DLD1 (cell line): Measurements from ENCODE around the gene PHOSPHO2.

ENCODE experiments used
- in situ Hi-C: cut with HindIII; loops from 2 replicates; pipeline ENCODE4 v1.10.0; 2017; ENCODE audit warnings: low sequenced_read_pairs

Gene PHOSPHO2

DNA sequence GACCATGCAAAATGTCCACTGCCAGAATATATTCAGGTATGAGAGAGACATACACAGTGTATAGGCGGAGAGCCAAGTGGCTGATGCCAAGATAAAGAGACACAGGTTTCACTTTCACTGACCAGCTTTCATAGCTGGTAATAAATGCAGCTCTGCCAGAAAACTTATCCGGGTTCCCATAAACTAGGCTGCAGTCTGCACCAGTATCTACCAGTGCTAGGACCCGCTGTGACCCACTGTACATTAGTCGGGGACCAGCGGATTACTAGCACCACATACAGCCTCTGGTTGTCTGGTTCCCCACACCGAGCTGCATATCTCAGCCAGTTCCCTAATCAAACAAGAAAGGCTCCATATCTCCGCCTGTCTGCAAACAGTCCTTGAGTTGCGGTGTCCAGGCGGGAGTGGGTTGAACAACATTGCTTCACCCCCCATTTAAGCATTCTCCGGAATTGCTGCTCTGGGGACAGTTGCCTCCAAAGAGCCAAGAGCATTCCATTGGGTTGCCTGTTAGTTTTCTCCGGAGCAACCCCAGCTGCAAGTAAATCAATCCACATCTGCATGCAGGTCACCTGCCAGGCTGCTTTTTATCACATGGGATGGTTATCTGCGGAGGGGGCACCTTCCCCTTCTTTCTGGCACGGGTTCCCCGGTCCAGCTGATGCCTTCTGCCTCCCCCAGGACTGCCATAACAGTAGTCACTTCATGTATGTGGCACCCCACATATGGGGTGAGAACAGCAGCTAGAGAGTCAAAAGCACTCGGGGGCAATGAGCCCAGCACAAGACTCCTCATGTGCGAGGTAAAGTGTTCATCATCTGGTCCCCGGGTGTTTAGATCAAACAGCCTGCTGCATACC is 21.3 kb downstream of the PHOSPHO2 start:
- in situ Hi-C loops = no loop called here

DNA sequence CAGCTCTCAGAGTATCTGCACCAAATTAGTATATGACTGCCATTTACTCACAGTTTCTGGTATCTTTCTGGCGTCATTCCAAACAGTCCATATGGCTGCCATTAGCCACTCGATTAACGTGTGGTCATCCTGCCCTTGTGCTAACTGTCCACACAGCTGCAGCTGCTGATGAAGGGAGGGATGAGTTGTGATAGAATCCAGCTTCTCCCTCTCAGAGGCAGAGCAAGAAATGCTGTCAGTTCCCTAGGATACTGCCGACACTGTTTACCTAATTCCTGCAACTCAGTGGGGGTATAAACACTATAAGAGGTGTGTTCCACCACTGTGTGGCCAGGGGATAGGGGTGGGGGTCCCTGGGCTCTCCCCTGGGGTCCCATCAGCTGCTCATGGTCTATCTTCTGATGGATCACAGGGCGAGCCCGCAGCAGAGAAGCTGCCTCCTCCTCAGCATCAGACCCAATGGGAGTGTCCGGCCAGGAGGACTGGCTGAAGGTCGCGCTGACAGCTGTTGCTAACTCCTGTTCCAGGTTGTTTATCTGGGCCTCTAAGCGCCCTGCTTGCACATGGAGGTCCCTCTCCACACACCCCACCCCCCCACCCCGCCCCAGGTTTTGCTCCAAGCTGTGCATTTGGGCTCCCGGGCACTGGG is 22.1 kb downstream of the PHOSPHO2 start:
- in situ Hi-C loops = no loop called here

DNA sequence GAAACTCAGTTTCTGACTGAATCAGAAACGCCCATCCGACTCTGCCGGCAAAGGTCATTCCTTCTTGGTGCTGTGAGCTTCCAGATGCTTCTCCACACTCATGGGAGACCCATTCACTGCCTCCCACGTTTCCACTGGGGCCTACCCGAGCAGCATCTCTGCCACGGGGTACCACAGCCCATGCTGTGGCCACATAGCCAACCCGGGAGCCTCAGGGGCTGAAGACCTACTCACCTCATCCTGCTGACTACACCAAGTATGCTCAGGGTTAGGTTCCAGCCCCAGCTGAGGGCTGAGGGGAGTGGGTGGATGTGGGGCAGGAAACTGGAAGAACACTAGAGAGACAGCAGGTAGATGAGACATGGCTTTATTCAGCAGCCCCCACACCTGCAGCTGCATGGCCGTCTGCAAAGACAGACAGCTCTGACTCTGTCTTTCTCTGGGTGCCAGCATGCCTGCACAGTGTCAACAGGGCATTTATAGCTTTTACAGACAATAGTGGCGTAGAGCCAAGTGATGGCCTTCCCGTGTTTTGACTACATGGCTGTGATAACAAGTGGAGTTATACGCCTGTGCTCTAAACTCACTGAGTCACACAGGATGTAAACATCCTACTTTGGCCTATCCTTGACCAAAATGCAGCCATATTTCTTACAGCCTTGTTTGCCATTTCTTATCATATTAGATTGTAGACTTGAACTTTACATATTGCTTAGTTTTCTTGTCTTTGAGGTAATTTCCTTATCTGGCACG is 22.8 kb downstream of the PHOSPHO2 start:
- in situ Hi-C loops = no loop called here

DNA sequence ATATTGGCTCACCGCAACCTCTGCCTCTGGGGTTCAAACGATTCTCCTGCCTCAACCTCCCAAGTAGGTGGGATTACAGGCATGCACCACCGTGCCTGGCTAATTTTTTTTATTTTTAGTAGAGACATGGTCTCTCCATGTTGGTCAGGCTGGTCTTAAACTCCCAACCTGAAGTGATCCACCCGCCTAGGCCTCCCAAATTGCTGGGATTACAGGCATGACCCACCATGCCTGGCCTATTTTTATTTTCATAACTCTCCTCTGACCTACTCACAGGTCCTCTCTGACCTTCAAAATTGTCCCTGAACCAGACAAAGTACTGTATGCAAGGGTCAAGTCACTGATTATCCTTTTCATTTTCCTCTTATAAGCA is 23.4 kb downstream of the PHOSPHO2 start:
- in situ Hi-C loops = no loop called here

DNA sequence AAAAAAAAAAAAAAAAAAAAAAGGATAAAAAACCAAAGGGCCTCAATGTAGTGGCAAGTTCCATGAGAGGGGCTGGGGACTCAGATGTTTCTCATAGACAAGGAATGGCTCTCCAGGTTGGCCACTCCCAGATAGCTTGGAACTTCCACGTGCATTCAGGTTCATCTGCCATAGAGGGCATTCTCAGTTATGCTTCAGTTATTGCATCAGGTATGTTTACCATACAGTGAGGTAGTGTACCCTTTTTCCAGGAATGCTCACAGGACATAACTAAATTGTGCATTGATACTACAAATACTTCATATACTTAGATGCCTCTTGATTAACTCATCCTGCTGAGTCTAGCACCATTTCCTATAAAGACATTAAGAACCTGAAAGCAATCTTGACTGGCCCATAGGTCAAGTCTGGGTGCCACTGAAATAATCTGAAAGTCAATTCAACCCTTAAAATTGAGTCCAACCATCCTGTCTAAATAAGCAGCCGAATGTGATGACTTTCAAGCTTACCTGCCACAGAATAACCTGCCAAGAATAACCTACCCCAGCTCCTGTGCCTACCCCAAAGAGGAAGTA is 24.7 kb downstream of the PHOSPHO2 start:
- in situ Hi-C loops = no loop called here

DNA sequence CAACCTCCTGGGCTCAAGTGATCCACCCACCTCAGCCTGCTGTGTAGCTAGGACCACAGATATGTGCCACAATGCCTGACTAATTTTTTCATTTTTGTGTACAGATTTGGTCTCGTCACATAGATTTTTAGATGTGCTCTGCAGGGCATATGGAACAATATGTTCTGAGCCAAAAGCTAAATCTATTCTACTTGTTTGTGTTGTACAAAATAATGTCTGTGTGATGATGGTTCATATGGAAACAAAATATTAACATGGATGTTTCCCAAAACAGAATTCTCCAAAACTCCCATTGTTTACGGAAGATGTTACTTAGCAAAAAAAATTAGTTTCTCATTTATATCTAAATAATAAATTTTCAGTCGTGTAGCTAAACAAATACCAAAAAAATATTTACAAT is 26.7 kb downstream of the PHOSPHO2 start:
- in situ Hi-C loops = no loop called here

DNA sequence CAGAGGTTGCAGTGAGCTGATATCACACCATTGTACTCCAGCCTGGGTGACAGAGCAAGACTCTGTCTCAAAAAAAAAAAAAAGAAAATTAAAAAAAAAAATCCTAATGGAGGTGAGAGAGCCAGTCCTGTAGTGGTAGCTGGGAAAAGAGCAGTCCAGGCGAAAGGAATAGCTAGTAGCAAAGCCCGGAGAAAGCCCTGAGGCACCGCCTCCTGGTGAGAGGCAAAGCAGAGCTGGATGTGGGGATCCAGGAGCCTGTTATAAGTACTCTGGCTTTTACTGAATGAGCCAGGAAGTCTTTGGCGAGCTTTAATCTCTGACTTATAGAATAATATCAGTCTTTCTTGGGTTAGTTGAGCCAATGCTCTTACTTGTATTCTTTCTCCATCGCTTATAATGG is 32.8 kb downstream of the PHOSPHO2 start:
- in situ Hi-C loops = no loop called here

DNA sequence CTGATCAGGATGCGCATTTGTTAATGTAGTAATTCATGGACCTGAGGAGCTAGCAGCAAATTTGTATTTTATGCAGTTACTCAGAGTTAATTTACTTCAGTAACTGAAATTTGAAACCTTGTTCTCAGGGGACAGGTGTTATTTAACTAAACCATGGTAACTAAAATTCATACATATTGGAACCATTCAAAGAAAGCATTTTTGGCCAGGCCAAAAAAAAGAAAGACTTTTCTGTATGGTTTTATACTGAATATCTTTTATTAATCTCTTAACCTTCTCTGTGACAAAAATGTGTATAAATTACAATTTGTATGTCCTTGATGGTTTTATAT is 35.0 kb downstream of the PHOSPHO2 start:
- in situ Hi-C loops = no loop called here

DNA sequence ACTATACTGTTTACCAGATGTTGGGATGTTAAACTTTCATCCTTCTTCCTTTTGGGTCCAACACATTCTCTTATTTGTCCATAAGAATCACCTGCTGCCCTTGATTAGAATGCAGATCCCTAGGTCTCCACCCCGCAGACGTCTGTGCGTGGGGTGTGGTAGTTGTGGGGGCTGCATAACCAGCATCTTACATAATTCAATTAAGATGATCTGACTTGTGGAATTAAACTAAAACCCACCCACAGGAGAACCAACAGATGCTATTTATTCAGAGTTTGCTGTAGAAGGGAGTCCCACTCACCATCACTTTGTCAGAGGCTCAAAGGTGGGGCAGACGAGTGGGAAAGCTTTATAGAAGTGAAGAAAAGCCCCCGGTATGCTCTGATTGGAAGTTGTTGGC is 37.8 kb downstream of the PHOSPHO2 start:
- in situ Hi-C loops = no loop called here

DNA sequence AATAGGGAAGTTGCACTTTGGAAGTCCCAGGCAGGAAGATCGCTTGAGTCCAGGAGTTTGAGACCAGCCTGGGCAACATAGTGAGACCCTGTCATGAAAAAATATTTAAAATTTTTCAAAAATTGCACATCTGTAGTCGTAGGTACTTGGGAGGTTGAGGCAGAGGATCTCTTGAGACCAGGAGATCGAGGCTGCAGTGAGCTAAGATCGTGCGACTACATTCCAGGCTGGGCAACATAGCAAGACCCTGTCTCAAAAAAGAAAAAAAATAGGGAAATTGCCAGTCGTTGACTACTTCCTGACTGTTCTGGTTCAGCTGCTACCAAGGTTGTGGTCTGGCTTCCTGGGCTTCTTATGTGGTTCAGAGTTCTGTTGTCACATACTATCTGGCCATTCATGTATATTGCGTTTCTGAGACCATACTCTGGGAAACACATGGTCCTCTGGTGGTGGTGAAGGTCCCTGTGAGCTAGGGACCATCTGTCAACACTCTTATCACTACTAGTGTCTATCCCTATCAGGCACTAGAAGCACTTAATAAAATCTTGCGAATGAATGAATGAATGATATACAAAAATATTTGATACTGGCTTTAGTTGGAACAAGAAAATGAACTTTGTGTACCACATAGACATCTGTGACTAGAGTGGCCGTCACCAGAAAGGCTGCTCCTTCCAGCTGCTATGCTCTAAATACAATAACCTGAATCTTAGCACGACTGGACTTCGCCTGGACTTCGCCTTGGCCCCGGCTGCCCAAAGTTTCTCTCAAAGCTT is 38.5 kb downstream of the PHOSPHO2 start:
- in situ Hi-C loops = no loop called here

DNA sequence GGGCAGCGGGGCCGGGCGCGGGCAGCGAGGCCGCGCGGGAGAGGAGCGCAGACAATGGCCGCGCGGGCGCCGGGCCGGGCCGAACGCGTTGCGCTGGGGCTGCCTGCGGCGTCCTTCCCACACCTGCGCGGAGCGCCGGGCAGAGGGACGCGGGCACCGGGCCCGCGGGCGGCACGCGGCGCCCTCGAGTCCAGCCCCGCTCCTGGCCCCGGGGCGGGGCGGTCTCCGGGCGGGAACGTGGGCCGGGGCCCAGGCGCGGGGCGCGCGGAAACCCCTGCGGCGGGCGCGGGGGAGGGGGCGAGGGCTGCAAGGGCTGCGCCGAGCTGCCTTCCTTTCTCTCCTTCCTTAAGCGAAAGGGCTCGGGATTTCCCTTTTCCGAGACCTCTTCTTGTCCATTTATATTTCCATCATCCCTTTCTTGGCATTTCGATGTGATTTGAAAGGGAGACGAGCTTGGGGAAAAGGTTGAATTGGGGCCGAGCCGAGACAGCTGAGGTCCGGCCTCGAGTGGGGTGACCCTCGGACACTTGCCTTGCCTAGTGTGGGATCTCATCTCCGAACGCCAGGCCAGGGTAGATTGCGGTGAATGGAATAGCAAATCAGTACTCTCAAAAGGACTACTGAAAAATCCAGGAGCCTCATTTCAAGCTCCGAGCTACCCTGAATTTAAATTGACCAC is 40.0 kb downstream of the PHOSPHO2 start:
- in situ Hi-C loops = no loop called here

DNA sequence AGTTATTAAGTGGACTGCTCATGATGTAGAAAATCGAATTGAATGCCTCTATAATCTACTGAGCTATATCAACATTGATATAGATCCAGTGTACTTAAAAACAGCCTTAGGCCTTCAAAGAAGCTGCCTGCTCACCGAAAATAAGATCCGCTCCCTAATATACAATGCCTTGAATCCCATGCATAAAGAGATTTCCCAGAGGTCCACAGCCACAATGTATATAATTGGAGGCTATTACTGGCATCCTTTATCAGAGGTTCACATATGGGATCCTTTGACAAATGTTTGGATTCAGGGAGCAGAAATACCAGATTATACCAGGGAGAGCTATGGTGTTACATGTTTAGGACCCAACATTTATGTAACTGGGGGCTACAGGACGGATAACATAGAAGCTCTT is 41.4 kb downstream of the PHOSPHO2 start:
- in situ Hi-C loops = no loop called here

DNA sequence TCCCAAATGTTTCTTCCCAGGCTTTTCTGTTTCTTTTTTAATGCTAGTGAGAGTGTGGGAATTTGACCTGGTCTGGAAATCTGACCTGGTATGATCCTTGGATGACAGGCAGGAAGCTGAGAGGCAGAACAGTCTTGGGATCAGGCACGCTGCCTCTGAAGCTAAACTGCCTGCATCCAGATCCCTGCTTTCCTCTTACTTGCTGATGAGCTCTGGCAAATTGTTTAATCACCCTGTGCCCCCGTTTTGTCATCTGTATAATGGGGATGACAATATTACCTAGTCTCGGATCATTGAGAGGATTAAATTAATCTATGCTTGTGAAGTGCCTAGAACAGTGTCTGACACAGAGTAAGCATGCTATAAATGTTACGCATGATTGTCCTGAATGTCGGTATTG is 42.6 kb downstream of the PHOSPHO2 start:
- in situ Hi-C loops = no loop called here

DNA sequence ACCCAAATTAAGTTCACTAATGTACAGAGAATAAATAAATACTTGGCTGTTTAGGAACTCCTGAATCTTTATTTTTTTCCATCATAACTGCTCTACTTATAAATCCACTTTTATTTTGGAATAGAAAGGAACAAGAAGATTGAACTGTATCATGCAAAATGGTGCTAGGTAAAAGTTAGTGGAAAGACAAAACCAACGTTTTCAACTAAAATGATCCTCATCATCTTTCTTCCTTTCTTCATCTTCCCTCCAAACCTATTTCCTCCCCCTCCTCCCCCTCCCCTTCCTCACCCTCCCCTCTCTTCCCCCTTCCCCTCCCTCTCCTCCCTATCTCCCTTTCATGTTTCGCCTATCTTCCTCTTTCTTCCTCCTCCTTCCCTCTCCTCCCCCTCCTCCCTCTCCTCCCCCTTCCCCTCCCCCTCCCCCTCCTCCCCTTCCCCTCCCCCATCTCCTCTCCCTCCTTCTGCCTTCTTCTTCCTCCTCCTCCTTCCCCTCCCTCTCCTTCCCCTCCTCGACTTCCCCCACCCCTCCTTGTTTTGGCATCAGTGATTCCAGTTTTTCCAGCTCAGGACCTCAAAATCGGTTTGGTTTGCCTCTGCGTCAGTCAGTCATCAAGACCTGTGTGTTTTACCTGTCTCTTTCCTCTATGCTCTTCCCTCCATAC is 44.4 kb downstream of the PHOSPHO2 start:
- in situ Hi-C loops = no loop called here

DNA sequence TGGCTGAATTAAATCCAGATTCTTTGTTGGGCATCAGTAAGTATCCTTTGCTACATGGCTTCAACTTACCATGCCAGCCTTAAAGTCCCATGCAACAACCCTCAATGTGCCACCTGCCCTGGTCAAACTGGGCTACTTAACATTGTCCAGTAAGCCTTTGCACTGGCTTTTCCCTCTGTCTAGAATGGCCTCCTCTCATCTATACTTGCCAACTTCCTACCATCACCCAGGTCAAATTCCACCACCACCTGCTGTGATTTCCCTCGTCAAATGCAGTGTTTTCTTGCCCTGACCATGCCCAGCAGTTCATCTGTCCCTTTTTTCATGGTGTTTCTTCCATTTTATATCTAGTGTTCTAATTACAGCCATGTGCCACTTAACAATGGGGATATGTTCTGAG is 45.1 kb downstream of the PHOSPHO2 start:
- in situ Hi-C loops = no loop called here

DNA sequence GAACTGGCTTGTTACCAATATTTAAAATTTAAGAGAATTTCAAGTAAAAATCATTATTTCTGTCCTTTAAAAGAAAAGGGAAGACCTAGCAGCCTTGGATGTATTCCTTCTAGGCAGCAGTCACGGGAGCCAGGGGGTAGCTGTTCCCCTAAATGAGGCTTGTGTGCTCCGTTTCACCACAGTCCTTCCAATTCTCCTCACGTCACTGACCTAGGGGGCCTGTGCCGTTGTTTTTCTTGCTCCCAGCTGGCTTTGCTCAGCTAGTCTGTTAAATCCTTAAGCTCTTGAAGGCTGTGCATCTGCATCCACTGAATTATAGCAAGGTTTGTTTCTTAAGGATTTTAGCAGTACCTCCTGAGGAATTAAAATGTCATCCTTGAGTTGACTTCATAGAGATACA is 49.3 kb downstream of the PHOSPHO2 start:
- in situ Hi-C loops = no loop called here

DNA sequence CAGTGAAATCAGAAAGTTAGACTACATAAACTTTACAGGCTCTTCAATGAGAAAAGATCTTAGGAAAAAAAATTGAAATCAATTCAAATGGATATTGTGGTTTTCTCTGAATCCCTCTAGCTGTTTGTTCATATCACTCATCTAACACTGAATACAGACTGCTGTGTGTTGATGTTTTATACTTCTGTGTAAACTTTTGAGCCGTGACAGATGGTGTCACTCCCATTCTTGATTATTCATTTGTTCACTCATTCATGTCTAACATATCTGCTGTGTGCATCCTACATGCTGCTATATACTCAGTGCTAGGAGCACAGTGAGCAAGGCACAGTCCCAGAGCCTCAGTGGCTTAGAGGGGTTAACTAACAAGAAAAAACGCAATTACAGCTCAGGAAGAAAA is 52.0 kb downstream of the PHOSPHO2 start:
- in situ Hi-C loops = no loop called here

DNA sequence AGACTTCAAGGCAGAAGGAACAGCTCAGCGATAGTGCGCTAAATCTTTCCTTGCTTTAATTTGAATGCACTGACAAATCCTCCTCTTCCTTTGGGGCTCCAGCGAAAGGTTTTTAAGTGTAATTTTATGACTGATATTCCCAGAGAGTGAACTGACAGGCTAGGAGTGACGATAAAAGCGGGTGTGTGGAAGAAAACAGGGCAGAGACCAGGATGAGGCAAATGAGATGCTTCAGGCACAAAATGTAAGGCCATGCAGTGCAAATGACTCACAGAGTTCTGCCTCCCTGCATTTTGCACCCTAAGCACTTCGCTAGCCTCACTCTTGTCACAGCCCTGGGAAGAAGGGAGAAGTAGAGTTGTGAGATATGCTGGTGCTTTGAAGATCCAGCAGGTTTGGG is 54.0 kb downstream of the PHOSPHO2 start:
- in situ Hi-C loops = no loop called here
